Measurements from ENCODE around the gene HOXB5.

HOXB5 gene

DNA sequence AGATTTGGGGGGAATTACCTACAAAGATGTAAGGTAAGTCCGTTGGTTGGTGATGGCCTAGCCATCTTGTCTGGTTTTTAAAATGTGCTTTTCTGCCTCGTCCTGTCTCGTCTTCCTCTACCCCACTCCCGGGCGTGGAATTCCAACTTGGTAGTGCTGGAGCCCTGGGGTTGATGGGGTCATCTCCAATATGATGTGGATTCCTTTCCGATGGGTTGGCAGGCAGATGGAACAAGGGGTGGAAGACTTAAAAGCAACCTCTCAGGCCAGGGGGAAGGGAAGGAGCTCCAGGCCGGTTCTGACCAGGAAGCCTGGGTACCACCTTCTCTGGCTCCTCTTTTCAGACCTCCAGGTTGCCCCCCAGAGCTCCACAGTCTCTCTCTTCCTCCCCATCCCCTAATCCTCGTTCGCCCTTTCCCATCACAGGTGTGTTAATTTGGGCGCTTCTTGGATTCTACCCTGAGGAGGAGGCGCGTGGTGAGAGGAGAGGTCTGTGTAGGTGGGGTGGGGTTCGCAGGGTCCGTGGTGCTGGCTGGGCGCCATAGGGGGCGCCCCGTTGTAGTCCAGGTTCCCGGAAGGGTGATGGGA, 43.6 kb downstream of the HOXB5 start:
- TF ChIP-seq, protein P1, sequence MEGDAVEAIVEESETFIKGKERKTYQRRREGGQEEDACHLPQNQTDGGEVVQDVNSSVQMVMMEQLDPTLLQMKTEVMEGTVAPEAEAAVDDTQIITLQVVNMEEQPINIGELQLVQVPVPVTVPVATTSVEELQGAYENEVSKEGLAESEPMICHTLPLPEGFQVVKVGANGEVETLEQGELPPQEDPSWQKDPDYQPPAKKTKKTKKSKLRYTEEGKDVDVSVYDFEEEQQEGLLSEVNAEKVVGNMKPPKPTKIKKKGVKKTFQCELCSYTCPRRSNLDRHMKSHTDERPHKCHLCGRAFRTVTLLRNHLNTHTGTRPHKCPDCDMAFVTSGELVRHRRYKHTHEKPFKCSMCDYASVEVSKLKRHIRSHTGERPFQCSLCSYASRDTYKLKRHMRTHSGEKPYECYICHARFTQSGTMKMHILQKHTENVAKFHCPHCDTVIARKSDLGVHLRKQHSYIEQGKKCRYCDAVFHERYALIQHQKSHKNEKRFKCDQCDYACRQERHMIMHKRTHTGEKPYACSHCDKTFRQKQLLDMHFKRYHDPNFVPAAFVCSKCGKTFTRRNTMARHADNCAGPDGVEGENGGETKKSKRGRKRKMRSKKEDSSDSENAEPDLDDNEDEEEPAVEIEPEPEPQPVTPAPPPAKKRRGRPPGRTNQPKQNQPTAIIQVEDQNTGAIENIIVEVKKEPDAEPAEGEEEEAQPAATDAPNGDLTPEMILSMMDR (conservative IDR thresholded peaks at IDR 0.05; ENCODE audit: control insufficient read depth, insufficient read depth, low read depth, low read length): no peak
- DNase-seq (ENCODE audit: low read depth): peak; percentile 77
- peak overlapping the region; percentile 24 for H3K4me3 ChIP-seq (ENCODE audit: control insufficient read depth, low read depth, low read length)

DNA sequence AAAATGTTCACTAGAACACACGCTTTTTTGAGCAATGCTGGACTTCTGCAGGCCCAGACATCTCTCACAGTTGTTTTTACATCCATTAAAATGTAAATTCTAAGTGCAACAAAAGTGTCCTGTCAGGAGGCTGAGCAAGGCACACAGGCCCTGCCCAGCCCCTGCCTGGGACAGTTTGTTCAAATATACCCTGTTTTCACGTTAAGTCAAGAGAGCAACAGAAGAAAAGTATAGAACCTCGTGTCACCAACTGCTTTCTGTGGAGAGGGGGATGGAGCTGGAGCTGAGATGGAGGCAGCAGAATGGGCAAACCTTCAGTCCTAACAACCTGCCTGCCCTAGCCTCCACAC, 44.3 kb downstream of the HOXB5 start:
- TF ChIP-seq, protein P1 (conservative IDR thresholded peaks at IDR 0.05; ENCODE audit: control insufficient read depth, insufficient read depth, low read depth, low read length): no peak
- DNase-seq (ENCODE audit: low read depth): no peak
- H3K4me3 ChIP-seq (ENCODE audit: control insufficient read depth, low read depth, low read length): no peak overlapping the region

DNA sequence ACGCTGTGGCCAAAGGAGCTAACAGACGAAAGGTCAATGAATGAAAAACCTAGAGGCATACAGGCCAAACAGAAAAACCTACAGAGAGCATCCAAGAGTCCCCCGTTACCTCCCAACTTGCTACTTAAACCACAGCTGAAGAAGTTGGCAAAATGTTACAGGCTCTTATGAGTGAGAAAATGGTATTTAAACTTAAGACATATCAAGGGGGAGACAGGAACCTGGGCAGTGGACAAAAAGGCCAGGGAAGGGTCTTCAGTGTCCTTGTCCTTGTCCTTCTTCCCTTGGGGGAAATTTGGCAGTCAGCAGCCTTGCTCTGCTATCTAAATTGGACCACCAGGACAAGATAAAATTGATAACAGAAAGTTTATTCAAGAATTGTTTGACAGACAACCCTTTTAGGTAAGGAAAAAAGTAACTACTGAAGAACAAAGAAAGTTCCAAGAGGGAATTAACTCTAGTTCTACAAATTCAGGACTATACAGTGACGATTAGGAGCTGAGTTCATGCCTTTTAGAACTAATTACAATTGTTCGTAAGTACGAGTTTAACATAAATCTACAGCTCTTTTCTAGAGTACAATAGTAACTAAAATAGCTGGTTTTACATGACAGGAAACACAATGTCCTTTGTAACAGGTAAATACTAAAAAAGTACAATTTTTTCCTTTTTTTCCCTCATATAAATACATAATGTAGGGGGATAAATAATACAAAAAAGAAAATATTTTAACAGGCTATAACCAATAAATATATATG, 44.9 kb downstream of the HOXB5 start:
- DNase-seq (ENCODE audit: low read depth): no peak
- TF ChIP-seq, protein P1 (conservative IDR thresholded peaks at IDR 0.05; ENCODE audit: control insufficient read depth, insufficient read depth, low read depth, low read length): no peak
- H3K4me3 ChIP-seq (ENCODE audit: control insufficient read depth, low read depth, low read length): no peak overlapping the region

DNA sequence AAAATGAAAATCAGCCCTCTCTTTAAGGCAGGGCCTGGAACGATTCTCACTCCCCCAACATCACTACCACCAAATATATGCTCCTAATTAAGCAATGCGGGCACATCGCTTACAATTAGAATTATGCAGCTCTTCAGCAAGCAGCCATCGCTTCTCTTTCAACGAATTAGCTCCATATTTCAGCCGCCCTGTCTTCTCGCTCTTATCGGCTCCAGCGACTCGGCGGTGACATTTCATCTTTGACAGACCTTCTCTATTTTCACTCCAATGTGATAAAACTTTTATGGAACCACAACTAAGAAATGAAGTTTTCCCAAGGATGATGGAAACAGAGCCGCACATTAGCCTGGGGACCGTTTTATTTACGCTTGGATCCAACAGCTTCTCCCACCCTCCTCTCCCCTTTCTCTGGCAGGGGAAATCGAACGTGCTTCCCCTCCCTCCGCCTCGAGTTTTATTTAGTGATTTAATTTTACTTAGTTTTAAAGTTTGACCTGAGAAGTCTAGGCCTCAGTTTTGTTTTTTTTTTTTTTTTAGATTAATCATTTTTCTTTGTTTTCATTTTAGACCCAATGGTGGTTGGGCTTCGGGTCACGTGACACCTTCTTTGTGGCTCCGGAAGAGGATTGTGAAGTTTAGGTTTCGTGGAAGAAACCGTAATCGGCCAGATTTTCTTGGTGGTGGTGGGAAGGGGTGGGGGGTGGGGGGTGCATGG, 45.6 kb downstream of the HOXB5 start:
- H3K4me3 ChIP-seq (ENCODE audit: control insufficient read depth, low read depth, low read length): peak overlapping the region; percentile 44
- DNase-seq (ENCODE audit: low read depth): peak; percentile 78
- TF ChIP-seq, protein P1 (conservative IDR thresholded peaks at IDR 0.05; ENCODE audit: control insufficient read depth, insufficient read depth, low read depth, low read length): no peak

DNA sequence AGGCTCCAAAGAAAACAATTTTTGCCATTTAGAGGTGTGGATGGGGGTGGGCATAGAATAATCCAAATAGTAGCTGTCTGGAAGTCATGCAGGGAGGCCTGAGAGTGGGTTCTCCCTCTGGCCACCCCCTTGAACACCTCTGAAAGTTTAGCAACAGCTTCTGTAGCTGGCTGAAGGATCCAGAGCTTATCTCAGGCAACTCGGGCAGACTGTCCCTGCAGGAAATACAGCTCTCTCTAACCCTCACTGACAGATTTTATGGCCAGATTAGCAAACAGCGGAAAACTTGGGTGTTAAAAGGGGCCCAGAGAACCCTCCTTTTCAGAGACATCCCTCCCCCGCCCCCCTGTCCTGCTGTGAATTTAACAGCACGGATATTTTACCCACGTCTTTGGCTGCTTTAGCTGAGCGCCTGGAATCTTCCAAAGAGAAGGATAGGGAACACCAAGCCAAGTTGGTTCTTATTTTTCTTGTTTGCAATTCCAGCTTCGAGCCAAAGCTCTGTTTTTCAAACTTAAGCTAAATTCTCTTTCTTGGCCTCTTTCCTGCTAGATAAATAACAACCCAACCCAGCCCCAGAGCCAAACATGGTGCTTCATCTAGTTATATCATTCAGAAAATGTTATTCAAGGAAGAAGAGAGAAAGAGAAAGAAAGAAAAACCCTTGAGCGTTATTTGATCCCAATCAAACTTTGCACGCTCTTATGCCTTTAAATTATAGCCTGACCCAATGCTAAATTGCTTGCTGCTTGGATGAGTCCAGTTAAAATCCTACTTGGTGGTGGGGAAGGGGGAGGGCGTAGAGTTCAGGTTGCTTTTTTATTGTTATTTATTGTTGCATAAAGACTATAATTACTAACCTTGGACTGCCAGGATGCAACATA, 46.4 kb downstream of the HOXB5 start:
- no peak for DNase-seq (ENCODE audit: low read depth)
- TF ChIP-seq, protein P1 (conservative IDR thresholded peaks at IDR 0.05; ENCODE audit: control insufficient read depth, insufficient read depth, low read depth, low read length): no peak
- peak overlapping the region; percentile 44 for H3K4me3 ChIP-seq (ENCODE audit: control insufficient read depth, low read depth, low read length)
